KOPT-K1 (cell line): ENCODE measurements around the gene RFX7.
"Not testable (repeated sequence)": the region's sequence is repeated elsewhere in the genome, so short reads cannot be mapped to it uniquely, and the experiment has no call there.

ENCODE experiments used
- H3K27ac ChIP-seq: fragments of 200-600 bp; sonication (generic); 2 replicates; pipeline ENCODE4 v1.5.1; 2016; ENCODE audit warnings: antibody characterized with exemption, mild to moderate bottlenecking, low read depth, low read length; ENCODE audit not compliant: poor library complexity, severe bottlenecking
- H3K36me3 ChIP-seq: fragments of 200-600 bp; sonication (generic); 2 replicates; pipeline ENCODE4 v1.5.1; 2017; ENCODE audit warnings: antibody characterized with exemption, mild to moderate bottlenecking, low read length, moderate library complexity; ENCODE audit not compliant: insufficient read depth
- H3K9me3 ChIP-seq: fragments of 200-600 bp; sonication (generic); 2 replicates; pipeline ENCODE4 v1.5.1; 2017; ENCODE audit warnings: antibody characterized with exemption, low read length, mild to moderate bottlenecking; ENCODE audit not compliant: insufficient read depth, poor library complexity, severe bottlenecking

The RFX7 gene

DNA sequence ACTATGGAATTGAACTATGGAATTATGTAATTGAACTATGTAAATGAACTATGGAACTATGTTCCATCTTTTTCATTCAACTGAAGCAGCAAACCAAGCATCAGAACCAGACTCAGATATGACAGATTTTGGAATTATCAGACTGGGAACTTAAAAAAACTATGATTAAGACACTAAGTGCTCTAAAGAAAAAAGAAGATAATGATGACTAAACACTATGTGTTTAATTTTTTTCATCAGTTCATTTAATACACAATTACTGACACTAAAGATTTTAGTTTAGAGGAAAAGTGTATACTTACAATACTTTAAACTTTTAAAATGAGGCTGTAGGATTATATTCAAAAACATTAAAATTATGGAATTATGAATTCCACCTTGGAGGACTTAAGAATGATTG is 15.3 kb downstream of the RFX7 start:
- Histone ChIP-seq H3K27ac (no peak overlapping the region), H3K9me3 (peaks cover 98% of the 10 kb centered on the region), H3K36me3 (peaks cover 71% of the 10 kb centered on the region)

DNA sequence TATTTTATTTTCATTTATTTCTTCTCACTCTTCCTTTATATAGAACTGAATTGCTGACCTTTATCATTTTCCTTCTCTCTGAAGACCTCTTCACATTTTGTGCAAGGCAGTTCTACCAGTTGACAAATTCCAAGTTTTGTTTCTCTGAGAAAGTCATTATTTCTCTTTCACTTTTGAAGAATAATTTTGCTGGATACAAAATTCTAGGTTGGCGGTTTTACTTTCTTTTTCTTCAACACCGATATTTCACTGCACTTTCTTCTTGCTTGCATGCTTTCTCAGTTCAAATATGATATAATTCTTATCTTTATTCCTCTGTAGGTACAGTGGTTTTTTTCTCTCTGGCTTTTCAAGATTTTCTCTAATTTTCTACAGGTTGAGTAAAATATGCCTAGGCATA is 15.9 kb downstream of the RFX7 start:
- peaks cover 98% of the 10 kb centered on the region for H3K9me3 ChIP-seq
- no peak overlapping the region for H3K27ac ChIP-seq
- peaks cover 71% of the 10 kb centered on the region for H3K36me3 ChIP-seq

DNA sequence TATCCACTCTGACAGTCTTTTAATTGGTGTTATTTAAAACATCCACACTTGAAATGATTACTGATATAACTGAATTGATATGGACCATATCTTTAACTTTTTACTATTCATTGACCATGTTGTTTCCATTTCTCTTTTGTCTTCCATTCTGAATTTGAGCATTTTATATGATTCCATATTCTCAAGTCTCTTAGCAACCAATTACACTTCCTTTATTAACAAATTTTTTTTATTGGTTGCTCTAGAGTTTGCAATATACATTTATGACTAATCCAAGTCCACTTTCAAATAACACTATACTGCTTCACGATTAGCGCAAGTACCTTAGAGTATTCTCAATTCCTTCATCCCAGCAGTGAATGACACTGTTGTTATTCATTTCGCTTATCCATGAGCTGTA is 16.4 kb downstream of the RFX7 start:
- H3K9me3 ChIP-seq, result peaks cover 98% of the 10 kb centered on the region

DNA sequence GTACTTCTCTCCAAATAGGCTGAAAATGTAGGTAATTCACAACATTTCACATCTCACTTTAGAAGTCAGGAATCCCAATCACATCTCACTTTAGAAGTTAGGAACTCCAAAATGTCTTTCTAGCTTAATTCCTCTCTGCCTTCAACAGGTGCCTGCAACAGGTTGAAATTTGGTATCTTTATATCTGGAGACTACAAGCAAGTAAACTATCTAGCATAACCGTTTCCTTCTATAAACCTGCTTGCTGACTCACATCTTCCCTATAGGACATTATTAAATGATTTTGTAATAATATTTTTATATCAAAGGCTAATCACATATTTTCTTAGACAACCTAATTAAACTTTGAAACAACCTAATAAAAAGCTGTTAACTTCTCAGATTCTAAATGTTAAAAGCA is 18.2 kb downstream of the RFX7 start:
- peaks cover 62% of the 10 kb centered on the region for H3K36me3 ChIP-seq
- peaks cover 97% of the 10 kb centered on the region for H3K9me3 ChIP-seq

More for the DNA sequence above, 16.4 kb downstream of the RFX7 start:
- H3K36me3 ChIP-seq, result peaks cover 71% of the 10 kb centered on the region
- no peak overlapping the region for H3K27ac ChIP-seq

DNA sequence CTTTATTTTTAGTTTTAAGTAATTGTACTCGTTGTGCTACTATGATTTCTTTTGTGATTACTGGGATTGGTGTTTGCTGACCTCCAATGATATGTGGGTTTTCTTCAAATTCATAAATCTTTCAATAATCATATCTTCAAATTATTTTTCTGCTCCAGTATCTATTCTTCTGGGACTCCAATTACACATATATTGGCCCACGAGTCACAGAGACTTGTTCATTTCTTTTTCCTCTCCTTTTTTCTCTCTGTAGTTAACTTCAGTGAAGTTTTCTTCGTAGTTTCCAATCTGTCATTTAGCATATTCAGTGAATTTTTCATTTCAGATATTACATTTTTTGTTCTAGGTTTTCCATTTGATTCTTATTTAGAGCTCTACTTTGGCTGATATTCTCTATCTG is 21.4 kb downstream of the RFX7 start:
- Histone ChIP-seq H3K9me3 (peaks cover 84% of the 10 kb centered on the region), H3K27ac (no peak overlapping the region), H3K36me3 (peaks cover 38% of the 10 kb centered on the region)

More for the DNA sequence above, 18.2 kb downstream of the RFX7 start:
- H3K27ac ChIP-seq, result no peak overlapping the region

DNA sequence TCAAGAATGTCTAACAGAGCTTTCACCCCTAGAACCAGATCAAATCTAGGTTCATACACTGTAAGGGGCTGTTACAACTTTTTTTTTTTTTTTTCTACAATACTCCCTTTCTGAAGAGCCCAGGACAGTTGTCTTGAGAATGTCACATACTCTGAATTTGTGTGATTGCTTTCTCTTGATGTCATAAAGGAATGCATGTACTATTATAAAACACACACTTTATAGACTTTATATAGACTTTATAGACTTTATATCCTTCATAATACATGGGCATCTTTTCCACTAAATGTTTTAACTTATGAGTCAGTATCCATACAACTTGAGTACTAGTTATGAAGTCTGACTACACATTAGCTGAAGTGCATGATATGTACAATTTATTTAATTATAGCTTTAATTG is 26.3 kb downstream of the RFX7 start:
- H3K9me3 ChIP-seq, result peaks cover 73% of the 10 kb centered on the region
- no peak overlapping the region for H3K27ac ChIP-seq
- peaks cover 36% of the 10 kb centered on the region for H3K36me3 ChIP-seq

DNA sequence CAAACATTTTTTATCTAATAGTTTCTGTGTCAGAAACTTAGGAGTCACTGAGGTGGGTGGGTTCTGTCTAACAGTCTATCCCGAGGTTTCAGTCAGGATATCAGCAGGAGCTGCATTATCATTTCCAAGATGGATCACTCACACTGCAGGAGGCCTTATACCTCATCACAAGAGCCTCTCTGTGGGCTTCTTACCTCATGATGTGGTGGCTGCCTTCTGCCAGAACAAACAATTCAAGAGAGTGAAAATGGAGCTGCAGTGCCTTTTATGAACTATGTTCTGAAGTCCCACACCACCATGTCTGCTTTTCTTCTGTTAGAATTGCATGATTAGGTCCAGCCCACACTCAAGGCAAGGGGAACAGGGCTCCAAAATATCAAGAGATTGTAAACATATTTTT is 27.9 kb downstream of the RFX7 start:
- Histone ChIP-seq H3K27ac (no peak overlapping the region), H3K36me3 (peaks cover 41% of the 10 kb centered on the region), H3K9me3 (peaks cover 75% of the 10 kb centered on the region)

DNA sequence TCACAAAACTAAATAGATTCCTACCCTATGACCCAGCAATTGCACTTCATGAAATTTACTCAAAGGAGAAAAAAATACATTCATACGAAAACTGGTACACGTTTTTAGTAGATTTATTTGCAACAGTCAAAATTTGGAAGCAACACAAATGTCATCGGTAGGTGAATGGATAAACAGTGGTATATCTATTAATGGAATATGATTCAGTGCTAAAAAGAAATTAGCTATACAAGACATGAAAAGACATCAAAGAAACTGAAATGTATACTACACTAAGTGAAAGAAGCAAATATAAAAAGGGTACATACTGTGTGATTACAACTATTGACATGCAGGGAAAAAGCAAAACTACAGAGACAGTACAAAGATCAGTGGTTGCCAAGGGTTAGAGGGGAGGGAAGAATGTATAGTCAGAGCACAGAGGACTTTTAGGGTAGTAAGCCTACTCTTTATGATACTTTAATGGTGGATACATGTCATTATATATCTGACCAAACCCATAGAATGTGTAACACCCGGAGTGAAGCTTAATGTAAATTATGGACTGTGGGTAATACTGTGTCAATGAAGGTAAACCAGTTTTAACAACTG is 31.6 kb downstream of the RFX7 start:
- Histone ChIP-seq H3K36me3 (peaks cover 39% of the 10 kb centered on the region), H3K9me3 (peaks cover 59% of the 10 kb centered on the region), H3K27ac (no peak overlapping the region)

DNA sequence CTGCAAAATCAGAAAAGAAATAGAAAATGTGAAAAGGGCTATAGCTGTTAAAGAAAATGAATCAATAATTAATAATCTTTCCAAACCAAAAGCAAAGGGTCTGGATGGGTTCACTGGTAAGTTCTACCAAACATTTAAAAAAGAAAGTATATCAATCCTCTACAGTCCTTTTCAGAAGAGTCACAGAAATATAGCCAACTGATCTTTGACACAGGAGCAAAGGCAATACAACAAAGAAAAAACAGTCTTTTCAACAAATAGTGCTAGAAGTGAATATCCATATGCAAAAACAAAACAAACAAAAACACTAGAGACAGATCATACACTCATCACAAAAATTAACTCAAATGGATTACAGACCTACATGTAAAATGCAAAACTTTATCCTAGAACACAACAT is 32.6 kb downstream of the RFX7 start:
- H3K9me3 ChIP-seq, result peaks cover 58% of the 10 kb centered on the region
- H3K27ac ChIP-seq, result no peak overlapping the region
- H3K36me3 ChIP-seq, result peaks cover 38% of the 10 kb centered on the region

DNA sequence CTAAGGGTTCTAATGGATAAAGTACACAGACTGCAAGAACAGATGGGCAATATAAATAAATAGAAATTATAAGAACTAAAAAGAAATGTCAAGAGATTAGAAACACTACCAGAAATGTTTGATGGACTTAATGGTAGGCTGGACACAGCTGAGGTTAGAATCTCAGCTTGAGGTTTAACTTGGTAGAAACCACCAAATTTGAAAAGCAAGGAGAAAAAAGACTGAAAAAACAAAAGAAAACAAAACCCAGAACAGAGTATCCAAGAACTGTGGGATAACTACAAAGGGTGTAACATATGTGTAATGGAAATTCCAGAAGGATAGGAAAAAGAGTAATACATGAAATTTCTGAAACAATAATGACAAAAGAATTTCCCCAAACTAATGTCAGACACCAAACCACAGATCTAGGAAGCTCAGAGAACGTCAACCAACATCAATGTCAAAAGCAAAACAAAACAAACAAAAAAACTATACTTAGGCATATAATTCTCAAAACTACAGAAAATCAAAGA is 35.0 kb downstream of the RFX7 start:
- peaks cover 28% of the 10 kb centered on the region for H3K36me3 ChIP-seq
- H3K27ac ChIP-seq, result peak overlapping the region; percentile 55
- H3K9me3 ChIP-seq, result peaks cover 36% of the 10 kb centered on the region

DNA sequence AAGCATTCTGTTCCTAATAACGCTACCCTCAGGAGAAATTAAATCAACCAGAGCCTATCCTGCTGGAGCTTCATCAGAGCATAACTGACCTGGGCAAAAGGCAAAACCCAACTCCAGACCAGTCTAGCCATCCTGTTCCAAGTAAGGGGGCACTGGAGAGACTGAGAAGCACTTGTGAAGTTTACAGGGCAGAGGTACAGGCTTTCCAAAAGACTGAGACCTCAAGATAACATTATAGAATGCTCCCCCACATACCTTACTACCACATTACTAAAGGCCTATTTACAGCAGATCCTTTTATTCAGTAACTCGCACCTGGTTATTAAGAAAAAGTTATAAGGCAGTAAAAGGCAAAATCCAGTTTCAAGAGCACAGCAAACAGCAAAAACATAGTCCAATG is 35.5 kb downstream of the RFX7 start:
- Histone ChIP-seq H3K9me3 (peaks cover 31% of the 10 kb centered on the region), H3K27ac (peak overlapping the region; percentile 55), H3K36me3 (peaks cover 25% of the 10 kb centered on the region)

DNA sequence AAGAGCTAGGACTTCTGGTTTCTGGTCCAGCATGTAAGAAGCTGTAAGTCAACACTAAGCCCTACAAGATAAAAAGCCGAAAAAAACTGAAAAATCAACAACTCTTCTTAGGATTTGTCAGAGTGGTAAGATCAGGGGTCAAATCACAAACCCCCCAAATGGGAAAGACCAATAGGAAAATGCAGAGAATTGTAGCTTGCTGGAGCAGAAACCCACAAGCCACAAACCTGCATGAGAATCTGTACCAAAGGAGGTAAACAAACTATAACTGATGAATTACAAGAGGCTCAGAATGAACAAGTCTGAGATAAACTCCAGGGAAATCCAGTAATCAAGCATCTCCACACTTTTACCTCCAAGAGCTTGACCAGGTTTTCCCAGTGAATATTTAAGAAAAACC is 36.0 kb downstream of the RFX7 start:
- Histone ChIP-seq H3K9me3 (peaks cover 26% of the 10 kb centered on the region), H3K27ac (peak overlapping the region; percentile 55), H3K36me3 (peaks cover 24% of the 10 kb centered on the region)

DNA sequence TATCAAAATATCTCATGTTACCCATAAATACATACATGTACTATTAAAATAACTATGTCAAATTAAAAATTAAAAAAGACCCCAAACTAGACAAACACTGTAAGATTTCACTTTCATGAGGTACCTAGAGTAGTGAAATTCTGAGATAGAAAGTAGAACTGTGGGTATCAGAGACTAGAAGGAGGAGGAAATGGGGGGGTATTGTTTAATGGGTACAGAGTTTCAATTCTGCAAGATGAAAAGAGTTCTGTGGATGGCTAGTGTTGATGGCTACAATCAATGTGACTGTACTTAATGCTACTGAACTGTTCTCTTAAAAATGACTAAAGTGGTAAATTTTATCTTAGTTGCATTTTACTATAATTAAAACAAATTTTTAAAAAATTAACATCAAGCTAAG is 36.6 kb downstream of the RFX7 start:
- H3K36me3 ChIP-seq, result peaks cover 23% of the 10 kb centered on the region
- H3K27ac ChIP-seq, result peak overlapping the region; percentile 55
- peaks cover 20% of the 10 kb centered on the region for H3K9me3 ChIP-seq

DNA sequence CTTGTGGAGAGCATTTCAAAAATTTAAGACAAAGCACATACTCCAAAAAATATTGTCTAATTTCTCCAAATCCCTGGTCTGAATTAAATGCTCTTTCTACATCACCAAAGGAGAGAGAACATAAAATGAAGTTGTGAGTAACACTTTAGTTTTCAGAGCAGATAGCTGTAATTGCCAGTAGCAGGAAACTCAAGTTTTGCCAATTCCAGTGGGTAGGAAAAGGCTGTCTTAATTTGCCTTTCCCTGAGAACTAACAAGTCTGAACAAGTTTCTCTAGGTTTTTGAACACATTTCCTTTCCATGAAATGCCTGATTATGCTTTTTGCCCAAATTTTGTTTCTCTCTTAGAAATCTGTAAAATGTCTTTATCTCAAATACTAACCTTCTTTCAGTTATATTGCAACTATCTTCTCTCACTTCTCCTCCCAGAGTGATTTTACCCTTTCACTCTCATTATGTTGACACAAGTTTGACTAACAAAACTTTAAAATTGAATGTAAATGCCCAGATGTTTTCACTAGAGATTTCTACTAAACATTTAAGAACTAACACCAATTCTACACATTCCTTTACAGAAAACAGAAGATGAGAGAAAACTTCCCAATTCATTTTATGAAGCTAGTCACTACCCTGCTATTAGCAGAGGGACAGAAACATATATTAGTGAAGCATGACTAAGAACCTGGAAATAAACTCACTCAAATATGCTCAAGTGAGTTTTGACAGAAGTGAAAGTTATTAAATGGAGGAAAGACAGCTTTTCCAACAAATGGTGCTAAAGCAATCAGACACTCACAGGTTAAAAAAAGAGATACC is 38.4 kb downstream of the RFX7 start:
- Histone ChIP-seq H3K27ac (no peak overlapping the region), H3K9me3 (peaks cover 1% of the 10 kb centered on the region), H3K36me3 (peaks cover 18% of the 10 kb centered on the region)

DNA sequence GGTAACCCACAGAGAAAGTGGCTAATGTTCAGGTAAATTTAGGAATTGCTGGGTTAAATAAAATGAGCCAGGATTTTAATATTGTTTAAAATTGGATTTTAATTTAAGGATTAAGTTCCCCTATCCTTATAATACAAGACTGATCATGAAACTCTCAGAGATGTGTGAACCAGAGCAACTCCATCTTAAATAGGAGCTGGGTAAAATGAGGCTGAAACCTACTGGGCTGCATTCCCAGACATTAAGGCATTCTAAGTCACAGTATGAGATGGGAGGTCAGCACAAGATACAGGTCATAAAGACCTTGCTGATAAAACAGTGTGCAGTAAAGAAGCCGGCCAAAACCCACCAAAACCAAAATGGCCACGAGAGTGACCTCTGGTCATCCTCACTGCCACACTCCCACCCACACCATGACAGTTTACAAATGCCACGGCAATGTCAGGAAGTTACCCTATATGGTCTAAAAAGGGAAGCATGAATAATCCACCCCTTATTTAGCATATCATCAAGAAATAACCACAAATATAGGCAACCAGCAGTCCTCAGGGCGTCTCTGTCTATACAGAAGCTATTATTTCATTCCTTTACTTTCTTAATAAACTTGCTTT is 40.3 kb downstream of the RFX7 start:
- peaks cover 18% of the 10 kb centered on the region for H3K36me3 ChIP-seq
- H3K9me3 ChIP-seq, H3K27ac ChIP-seq: not testable (repeated sequence)
